ENCODE data around the gene ZHX3.

GRCh38 chr20:41308726-41309413, 8.7 kb downstream of the ZHX3 start:
- TF ChIP-seq POLR2A (IDR thresholded peaks at IDR 0.05; ENCODE audit: low read depth, low read length): no peak
- no peak for TF ChIP-seq POLR2AphosphoS5 (IDR thresholded peaks at IDR 0.05; ENCODE audit: low read depth, low read length)
- TF ChIP-seq POU2F2 (IDR thresholded peaks at IDR 0.05; ENCODE audit: low read depth, low read length): no peak
- TF ChIP-seq TAF1 (IDR thresholded peaks at IDR 0.05; ENCODE audit: low read depth, low read length): no peak
- no peak for TF ChIP-seq SPI1 (IDR thresholded peaks at IDR 0.05; ENCODE audit: low read depth, low read length)

Measured in GM12891 (cell line).